ENCODE data around the gene BCDIN3D.

BCDIN3D gene

GRCh38 chr12:49842519-49843352 is at the start of gene BCDIN3D:
BCDIN3D (minus strand) TSS chr12:49843106; CDS start chr12:49843087, 19 bp downstream.
- peaks cover 38 to 55% (median 52%) of the 10 kb centered on the region in 10 experiments for H3K4me1 ChIP-seq
- H4K20me1 ChIP-seq = no peaks in the 10 kb centered on the region
- H3K27ac ChIP-seq = peak within 1 kb of the TSS; percentile 78 to 90 (median 89)
- H3K4me3 ChIP-seq = peak within 1 kb of the TSS; percentile 62 to 79 (median 72)
- peaks cover 0 to 6% (median 0%) of the 10 kb centered on the region in 11 experiments; a peak in 1 of 22 replicates for H3K36me3 ChIP-seq
- peak within 1 kb of the TSS; percentile 85 to 99 (median 92) for H3K4me2 ChIP-seq
- no peaks in the 10 kb centered on the region for H3K9me3 ChIP-seq (replicated peaks in 1 of 11)
- no peak for TF ChIP-seq Cebpa-rat (IDR thresholded peaks at IDR 0.05)
- peak within 1 kb of the TSS; percentile 81 to 91 (median 86) for H3K9ac ChIP-seq
- no peaks in the 10 kb centered on the region for H3K27me3 ChIP-seq

GRCh38 chr12:49892084-49892731 is 49.3 kb upstream of the BCDIN3D start:
- Histone ChIP-seq H3K9me3 (replicated peaks in 1 of 11) (no peaks in the 10 kb centered on the region), H3K36me3 (no peaks in the 10 kb centered on the region), H3K4me1 (peaks cover 10 to 34% (median 30%) of the 10 kb centered on the region in 10 experiments; a peak in 19 of 20 replicates), H4K20me1 (no peaks in the 10 kb centered on the region), H3K4me3 (no peak overlapping the region), H3K4me2 (no peak overlapping the region), H3K27ac (no peak overlapping the region), H3K27me3 (no peaks in the 10 kb centered on the region), H3K9ac (no peak overlapping the region)
- TF ChIP-seq Cebpa-rat (IDR thresholded peaks at IDR 0.05) = no peak

- H3K4me3 ChIP-seq = no peak overlapping the region
- H3K27ac ChIP-seq = no peak overlapping the region
- no peaks in the 10 kb centered on the region for H4K20me1 ChIP-seq
- no peak overlapping the region for H3K9ac ChIP-seq
- no peaks in the 10 kb centered on the region for H3K36me3 ChIP-seq
- H3K4me2 ChIP-seq = no peak overlapping the region
- no peak for TF ChIP-seq Cebpa-rat (IDR thresholded peaks at IDR 0.05)
- H3K4me1 ChIP-seq = peaks cover 10 to 27% (median 23%) of the 10 kb centered on the region in 10 experiments; a peak in 19 of 20 replicates
- H3K9me3 ChIP-seq (replicated peaks in 1 of 11) = no peaks in the 10 kb centered on the region
- no peaks in the 10 kb centered on the region for H3K27me3 ChIP-seq
Measured at GRCh38 chr12:49891476-49891875, 48.6 kb upstream of the BCDIN3D start.

- no peak overlapping the region for H3K4me3 ChIP-seq
- H3K4me2 ChIP-seq = no peak overlapping the region
- H3K36me3 ChIP-seq = no peaks in the 10 kb centered on the region
- no peaks in the 10 kb centered on the region for H3K9me3 ChIP-seq (replicated peaks in 1 of 11)
- no peak overlapping the region for H3K27ac ChIP-seq
- H4K20me1 ChIP-seq = no peaks in the 10 kb centered on the region
- no peak overlapping the region for H3K9ac ChIP-seq
- TF ChIP-seq Cebpa-rat (IDR thresholded peaks at IDR 0.05) = no peak
- H3K4me1 ChIP-seq = peaks cover 10 to 22% (median 20%) of the 10 kb centered on the region in 10 experiments; a peak in 19 of 20 replicates
- no peaks in the 10 kb centered on the region for H3K27me3 ChIP-seq
Measured at GRCh38 chr12:49891012-49891411, 48.1 kb upstream of the BCDIN3D start.

GRCh38 chr12:49890096-49890461 is 47.2 kb upstream of the BCDIN3D start:
- H3K27me3 ChIP-seq = no peaks in the 10 kb centered on the region
- no peaks in the 10 kb centered on the region for H3K36me3 ChIP-seq
- no peak overlapping the region for H3K27ac ChIP-seq
- no peaks in the 10 kb centered on the region for H4K20me1 ChIP-seq
- TF ChIP-seq Cebpa-rat (IDR thresholded peaks at IDR 0.05) = no peak
- no peak overlapping the region for H3K4me2 ChIP-seq
- no peaks in the 10 kb centered on the region for H3K9me3 ChIP-seq (replicated peaks in 1 of 11)
- no peak overlapping the region for H3K4me3 ChIP-seq
- H3K9ac ChIP-seq = no peak overlapping the region
- peaks cover 9 to 14% (median 12%) of the 10 kb centered on the region in 10 experiments; a peak in 16 of 20 replicates for H3K4me1 ChIP-seq

- no peaks in the 10 kb centered on the region for H3K9me3 ChIP-seq (replicated peaks in 1 of 11)
- no peak overlapping the region for H3K9ac ChIP-seq
- no peaks in the 10 kb centered on the region for H4K20me1 ChIP-seq
- H3K4me1 ChIP-seq = peaks cover 6 to 10% (median 7%) of the 10 kb centered on the region in 10 experiments; a peak in 15 of 20 replicates
- H3K4me3 ChIP-seq = no peak overlapping the region
- H3K4me2 ChIP-seq = no peak overlapping the region
- H3K36me3 ChIP-seq = no peaks in the 10 kb centered on the region
- no peak overlapping the region for H3K27ac ChIP-seq
- TF ChIP-seq Cebpa-rat (IDR thresholded peaks at IDR 0.05) = no peak
- no peaks in the 10 kb centered on the region for H3K27me3 ChIP-seq
Measured at GRCh38 chr12:49889361-49890095, 46.6 kb upstream of the BCDIN3D start.

- Histone ChIP-seq H3K9me3 (replicated peaks in 1 of 11) (no peaks in the 10 kb centered on the region), H3K9ac (no peak overlapping the region), H3K27me3 (no peaks in the 10 kb centered on the region), H3K4me2 (no peak overlapping the region), H3K27ac (no peak overlapping the region), H3K4me3 (no peak overlapping the region), H4K20me1 (no peaks in the 10 kb centered on the region), H3K4me1 (peaks cover 0 to 4% (median 0%) of the 10 kb centered on the region in 10 experiments; a peak in 1 of 20 replicates), H3K36me3 (no peaks in the 10 kb centered on the region)
- no peak for TF ChIP-seq Cebpa-rat (IDR thresholded peaks at IDR 0.05)
Measured at GRCh38 chr12:49888461-49889151, 45.7 kb upstream of the BCDIN3D start.

GRCh38 chr12:49887536-49888401 is 44.9 kb upstream of the BCDIN3D start:
- H3K27ac ChIP-seq = no peak overlapping the region
- H3K4me2 ChIP-seq = no peak overlapping the region
- no peak overlapping the region for H3K9ac ChIP-seq

More at GRCh38 chr12:49887536-49888401, 44.9 kb upstream of the BCDIN3D start:
- H3K36me3 ChIP-seq = no peaks in the 10 kb centered on the region
- H3K4me1 ChIP-seq = peaks cover 0 to 4% (median 0%) of the 10 kb centered on the region in 10 experiments; a peak in 1 of 20 replicates
- TF ChIP-seq Cebpa-rat (IDR thresholded peaks at IDR 0.05) = no peak
- no peaks in the 10 kb centered on the region for H4K20me1 ChIP-seq
- no peaks in the 10 kb centered on the region for H3K9me3 ChIP-seq (replicated peaks in 1 of 11)
- no peaks in the 10 kb centered on the region for H3K27me3 ChIP-seq
- no peak overlapping the region for H3K4me3 ChIP-seq

Data from BLaER1 treated with 17β-estradiol and CSF1 and Interleukin-3, amounts not matched to agents 10 nM and 100 nM (cell line).